NK-92 treated with Interleukin-12 subunit alpha and Interleukin-12 subunit beta, amount 100 ng/mL, for 24 hours (cell line): Measurements from ENCODE around the gene GHITM.
"Not testable (repeated sequence)": the region's sequence is repeated elsewhere in the genome, so short reads cannot be mapped to it uniquely, and the experiment has no call there.

Experiments used
- DNase-seq: peaks from one replicate; lab custom pipeline; 2025; lab: John Stamatoyannopoulos, UW

Gene GHITM

DNA sequence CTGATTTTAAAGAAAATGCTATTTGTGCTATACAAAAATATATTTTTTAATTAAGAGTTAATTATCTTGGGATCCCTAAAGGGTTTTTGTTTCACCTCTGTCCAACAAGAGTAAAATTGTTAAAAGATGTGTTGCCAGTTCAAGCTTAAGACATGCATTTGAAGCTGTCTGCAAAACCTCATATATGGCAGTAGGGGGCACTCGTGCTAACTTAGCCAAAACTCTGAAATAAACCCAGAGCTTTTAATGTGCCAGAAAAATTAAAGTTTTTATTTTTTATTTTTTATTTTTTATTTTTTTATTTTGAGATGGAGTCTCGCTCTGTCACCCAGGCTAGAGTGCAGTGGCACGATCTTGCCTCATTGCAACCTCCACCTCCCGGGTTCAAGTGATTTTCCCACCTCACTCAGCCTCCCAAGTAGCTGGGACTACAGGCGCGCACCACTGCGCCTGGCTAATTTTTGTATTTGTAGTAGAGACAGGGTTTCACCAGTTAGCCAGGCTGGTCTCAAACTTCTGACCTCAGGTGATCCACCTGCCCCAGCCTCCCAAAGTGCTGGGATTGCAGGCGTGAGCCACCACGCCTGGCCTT is 8.8 kb downstream of the GHITM start:
- DNase-seq = not testable (repeated sequence)

DNA sequence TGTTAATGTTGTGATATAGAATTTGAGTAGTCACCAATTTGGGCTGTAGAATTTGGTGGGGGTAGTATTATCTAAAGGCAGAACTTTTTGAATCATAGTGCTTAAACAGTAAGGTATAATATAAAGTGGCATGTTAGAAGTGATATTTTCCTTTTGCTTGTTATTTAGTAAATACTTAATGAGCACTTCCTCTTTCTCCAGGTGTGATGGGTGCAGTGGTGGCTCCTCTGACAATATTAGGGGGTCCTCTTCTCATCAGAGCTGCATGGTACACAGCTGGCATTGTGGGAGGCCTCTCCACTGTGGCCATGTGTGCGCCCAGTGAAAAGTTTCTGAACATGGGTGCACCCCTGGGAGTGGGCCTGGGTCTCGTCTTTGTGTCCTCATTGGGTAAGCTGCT is 10.5 kb downstream of the GHITM start:
- no peak for DNase-seq

DNA sequence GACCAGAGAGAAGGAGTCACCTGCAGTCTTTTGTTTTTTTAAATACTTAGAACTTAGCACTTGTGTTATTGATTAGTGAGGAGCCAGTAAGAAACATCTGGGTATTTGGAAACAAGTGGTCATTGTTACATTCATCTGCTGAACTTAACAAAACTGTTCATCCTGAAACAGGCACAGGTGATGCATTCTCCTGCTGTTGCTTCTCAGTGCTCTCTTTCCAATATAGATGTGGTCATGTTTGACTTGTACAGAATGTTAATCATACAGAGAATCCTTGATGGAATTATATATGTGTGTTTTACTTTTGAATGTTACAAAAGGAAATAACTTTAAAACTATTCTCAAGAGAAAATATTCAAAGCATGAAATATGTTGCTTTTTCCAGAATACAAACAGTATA is 13.5 kb downstream of the GHITM start:
- DNase-seq = no peak

DNA sequence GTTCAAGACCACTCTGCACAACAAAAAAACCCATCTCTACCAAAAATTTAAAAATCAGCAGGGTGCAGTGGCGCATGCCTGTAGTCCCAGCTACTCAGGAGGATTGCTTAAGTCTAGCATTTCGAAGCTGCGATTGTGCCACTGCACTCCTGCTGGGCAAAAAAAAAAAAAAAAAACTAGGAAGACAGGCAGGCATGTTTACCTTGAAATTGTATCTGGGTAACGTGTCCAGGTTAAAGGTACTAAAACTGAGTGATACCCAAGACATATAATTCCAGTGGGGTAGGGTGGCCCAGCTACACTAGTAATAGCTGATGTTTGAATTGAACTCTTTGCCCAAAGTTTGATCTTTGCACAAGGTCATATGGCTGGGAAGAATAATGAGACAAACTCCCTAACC is 16.2 kb downstream of the GHITM start:
- DNase-seq = no peak

DNA sequence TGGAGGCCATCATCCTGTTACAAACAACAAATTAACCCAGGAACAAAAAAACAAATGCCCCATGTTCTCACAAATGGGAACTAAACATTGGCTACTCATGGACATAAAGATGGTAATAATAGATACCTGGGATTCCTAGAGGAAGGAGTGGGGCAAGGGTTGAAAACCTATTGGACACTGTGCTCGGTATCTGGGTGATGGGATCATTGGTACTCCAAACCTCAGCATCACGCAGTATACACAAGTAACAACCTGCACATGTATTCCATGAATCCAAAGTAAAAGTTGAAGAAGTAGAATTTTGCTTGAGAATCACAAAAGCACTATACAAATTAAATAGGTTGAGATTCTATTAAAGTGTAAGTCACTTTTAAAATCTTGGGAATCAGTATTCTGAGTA is 16.7 kb downstream of the GHITM start:
- no peak for DNase-seq

DNA sequence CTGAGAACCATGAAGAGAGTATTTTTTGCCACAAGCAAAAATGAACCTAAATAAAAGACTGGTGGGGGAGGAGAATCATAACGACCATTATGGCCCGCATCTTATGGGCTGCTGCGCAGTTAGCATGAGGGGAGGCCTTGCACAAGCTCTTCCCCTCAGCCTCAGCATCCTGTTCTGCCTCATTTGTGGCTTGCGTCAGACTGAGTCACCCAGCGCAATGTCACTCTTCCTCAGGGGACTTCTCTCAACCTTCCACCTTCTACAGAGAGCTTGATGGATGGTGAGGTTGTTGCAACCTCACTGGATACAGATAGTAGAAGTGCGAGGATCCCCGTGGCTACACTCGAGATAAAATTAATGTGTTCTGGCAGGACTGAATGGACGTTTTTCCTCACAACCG is 17.5 kb downstream of the GHITM start:
- DNase-seq = peak; percentile 83

DNA sequence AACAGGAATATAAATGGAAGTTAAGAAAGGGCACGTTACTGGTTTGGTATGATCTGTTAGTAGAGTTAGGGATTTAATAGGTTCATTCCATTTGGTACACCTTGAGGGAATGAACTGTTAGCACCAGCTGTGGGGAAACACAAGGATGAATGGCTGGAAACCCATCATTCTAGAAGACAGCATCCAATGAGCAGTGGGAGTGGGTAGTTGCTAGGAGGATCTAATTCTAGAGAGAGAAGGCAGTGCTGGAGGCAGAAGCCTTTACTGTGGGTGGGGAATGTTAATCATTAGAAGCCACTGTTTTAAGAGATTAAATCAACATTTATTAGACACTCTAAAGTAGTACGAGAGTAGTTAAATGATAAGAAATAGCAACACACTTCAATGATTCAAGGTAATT is 18.8 kb downstream of the GHITM start:
- DNase-seq = no peak

DNA sequence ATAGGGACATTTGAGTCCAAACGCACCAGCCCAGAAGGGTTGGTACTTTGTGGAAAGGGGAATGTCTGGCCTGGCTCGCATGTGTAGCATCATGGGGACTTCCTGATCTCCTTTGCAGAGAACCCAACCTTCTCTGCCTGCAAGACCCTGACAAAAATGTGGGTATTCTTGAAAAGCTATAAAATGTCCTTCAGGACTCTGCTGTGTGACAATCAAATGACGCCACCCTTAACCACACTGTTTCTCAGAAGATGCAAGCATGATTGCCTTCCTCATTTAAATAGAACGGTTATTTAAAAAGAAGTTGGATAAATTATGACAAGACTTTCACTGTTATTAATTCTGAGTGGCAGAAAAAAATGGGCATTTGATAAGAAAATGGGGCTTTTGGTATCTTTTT is 19.2 kb downstream of the GHITM start:
- no peak for DNase-seq

DNA sequence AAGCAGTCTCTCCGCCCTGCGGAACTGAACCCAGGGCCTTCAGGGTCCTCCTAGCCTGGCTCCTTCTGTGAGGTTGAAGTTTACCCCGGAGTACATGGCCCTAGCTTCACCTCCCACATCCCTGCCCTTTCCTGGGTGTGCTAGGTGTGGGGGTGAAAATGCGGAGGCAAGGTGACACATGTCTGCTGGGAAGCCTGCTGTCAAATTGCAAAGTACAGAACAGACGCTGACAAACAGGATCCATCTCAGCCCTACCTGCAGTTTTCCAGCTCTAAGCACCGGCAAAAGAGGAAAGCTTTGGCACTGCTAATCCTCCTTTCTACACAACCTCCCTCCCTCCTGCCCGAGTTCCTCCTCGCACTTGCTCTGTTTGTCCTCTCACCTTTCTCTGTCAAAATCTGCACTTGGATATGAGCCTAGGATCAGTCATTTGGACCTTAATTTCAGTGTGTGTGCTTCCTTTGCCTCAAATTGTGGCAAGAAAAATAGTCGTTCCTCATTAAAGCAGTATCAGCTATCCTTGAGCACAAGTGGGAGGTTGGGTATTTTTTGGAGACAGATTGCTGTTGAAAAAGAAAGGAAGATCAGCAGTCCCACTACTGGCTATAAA is 19.9 kb downstream of the GHITM start:
- no peak for DNase-seq

DNA sequence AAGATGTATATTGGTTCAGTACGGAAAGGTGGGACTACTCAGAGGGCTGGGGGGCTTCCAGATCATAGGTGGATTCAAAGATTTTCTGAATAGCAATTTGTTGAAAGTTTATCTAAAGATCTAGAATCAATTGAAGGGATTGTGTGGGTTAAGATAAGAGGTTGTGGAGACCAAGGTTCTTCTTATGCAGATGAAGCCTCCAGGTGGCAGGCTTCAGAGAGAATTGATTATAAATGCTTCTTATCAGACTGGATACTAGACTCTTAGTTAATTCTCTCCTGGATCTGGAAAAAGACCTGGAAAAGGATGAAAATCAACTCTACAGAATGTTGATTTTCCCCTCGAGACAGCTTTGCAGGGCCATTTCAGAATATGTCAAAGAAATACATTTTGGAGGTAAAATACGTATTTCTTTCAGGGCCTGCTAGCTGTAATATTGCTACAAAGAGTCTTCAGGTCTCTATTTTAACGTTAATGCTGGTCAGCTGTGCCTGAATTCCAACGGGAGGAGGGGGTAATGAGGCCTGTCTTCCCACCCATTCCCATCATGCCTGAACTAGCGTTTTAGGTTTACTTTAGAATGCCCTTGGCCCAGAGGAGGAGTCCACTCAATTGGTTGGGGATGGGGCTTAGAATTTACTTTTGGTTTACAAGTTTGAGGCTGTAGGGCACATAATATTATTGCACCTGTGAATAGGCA is 21.5 kb downstream of the GHITM start:
- no peak for DNase-seq

DNA sequence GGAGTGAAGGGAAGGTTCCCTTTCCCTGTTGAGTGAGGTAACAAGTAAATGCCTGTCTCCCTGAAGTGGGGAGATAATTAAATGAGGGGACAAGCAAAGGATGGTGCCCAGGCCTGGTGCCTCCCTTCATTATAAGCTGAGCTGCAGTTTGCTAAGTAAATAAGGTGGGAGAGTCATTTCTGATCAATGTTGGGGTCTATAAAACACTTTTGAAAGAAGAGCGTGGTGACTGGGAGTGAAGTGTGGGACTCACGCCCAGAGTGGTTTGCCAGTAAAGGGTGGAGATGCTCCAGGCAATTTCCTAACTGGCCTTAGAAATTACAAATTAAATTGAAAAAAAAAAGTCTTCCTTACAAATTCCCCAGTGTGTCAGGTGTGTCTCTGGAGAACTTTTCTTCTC is 24.7 kb downstream of the GHITM start:
- DNase-seq = no peak

DNA sequence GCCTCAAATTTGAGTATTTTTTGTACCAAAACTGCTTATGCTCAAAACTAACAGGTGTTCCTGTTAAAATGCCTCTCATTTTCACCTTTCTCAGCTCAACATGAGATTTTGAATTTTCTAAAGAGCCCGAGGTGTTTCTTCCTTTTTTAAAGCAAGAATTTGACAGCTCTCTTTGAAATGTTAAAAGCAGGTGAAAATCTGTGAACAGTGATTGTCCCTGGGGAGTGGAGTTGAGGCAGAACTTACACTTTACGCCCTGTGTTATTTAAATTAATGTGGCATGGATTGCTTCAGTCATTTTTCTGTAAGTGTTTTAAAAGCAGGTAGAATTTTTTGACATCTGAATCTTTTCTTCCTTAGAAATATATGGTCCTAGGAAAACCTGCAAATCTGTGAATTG is 25.1 kb downstream of the GHITM start:
- DNase-seq = no peak

DNA sequence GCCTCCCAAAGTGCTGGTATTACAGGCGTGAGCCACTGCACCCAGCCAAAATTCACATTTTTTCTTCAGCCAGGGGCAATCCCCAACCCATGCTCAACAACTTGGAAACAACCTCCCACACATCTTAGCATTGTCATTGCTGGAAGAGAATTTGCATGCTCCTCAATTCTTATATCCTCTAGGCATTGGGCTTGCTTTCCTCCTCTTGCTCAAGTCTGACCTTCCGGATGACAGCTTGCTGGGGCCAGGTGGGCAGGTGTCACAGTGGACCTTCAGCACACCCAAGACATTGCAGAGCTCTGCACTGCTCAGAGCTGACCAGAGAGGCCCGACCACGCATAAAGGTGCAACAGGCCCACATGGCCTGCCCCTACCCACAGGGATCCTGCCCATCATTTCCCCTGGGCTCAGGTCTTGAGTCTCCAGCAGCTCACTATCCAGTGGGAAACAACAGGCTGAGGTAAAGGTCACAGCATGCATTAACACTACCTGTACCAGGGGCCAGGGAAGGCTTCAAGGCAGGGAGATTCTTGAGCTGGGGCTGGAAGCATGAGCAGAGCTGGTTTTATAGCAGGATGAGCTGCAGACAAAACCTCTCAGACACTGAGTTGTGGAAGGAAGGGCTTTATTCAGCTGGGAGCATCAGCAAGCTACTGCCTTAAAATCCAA is 27.4 kb downstream of the GHITM start:
- DNase-seq = no peak

DNA sequence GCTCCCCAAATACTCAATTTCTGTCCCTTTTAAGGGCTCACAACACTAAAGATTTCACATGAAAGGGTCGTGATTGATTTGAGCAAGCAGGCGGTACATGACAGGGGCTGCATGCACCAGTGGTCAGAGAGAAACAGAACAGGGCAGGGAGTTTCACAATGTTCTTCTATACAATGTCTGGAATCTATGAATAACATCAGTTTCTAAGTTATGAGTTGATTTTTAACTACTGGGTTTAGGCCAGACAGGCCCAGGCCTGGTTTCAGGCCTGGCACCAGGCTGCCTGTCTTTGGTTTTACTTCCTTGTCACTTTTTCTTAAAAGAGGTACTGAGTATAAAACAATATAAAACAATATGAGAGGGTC is 28.0 kb downstream of the GHITM start:
- not testable (repeated sequence) for DNase-seq

DNA sequence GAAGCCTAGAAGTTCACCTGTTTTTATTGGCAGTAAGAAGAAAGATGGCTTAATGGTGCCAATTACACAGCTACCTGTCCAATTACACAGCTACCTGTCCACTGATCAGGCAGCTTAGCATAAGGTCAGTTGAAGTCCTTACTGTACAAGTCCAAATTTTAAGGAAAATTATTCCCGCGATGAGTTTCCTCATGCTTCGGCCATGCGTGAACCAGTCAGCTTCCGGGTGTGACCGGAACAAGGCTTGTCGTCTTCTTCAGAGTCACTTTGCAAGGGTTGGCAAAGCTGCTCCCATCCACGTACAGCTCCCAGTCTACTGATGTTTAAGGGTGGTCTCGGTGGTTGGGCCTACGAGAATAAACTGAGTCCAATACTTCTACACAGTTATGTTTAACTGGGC is 29.1 kb downstream of the GHITM start:
- DNase-seq = not testable (repeated sequence)

DNA sequence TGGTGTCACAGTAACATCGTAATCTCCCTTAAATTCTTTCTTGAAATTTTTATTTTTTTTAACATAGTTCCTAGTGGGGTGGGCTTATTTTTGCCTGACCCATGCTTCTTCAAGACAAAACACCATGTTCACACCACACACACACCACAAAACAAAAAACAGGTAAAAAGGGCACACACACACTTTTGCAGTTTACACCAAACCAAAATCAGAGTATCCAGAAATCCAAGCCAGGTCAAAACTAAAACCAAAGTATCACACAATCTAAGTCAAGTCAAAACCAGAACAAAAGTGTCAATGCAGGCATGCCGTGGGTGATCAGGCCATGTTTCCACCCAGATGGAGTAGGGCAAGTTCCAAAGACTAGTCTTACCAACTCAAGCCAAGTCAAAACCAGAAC is 31.9 kb downstream of the GHITM start:
- DNase-seq = not testable (repeated sequence)

DNA sequence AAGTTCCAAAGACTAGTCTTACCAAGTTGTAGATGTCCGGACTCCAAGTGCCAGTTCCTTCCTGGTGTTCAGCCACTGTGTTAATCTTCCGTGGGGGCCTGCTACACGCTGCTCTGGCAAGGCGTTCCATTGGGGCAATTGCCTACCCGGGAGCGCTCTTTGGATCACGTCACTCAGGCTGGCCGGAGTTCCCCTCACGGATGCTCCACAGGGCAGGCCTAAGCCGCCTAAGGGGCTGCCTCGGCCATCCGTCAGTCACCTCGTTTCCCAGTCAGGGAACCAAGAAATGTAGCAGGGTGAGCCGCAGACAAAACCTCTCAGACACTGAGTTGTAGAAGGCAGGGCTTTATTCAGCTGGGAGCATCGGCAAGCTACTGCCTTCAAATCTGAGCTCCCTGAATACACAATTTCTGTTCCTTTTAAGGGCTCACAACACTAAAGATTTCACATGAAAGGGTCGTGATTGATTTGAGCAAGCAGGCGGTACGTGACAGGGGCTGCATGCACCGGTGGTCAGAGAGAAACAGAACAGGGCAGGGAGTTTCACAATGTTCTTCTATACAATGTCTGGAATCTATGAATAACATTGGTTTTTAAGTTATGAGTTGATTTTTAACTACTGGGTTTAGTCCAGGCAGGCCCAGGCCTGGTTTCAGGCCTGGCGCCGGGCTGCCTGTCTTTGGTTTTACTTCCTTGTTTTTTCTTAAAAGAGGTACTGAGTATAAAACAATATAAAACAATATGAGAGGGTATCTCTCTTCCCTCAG is 32.6 kb downstream of the GHITM start:
- DNase-seq = not testable (repeated sequence)

DNA sequence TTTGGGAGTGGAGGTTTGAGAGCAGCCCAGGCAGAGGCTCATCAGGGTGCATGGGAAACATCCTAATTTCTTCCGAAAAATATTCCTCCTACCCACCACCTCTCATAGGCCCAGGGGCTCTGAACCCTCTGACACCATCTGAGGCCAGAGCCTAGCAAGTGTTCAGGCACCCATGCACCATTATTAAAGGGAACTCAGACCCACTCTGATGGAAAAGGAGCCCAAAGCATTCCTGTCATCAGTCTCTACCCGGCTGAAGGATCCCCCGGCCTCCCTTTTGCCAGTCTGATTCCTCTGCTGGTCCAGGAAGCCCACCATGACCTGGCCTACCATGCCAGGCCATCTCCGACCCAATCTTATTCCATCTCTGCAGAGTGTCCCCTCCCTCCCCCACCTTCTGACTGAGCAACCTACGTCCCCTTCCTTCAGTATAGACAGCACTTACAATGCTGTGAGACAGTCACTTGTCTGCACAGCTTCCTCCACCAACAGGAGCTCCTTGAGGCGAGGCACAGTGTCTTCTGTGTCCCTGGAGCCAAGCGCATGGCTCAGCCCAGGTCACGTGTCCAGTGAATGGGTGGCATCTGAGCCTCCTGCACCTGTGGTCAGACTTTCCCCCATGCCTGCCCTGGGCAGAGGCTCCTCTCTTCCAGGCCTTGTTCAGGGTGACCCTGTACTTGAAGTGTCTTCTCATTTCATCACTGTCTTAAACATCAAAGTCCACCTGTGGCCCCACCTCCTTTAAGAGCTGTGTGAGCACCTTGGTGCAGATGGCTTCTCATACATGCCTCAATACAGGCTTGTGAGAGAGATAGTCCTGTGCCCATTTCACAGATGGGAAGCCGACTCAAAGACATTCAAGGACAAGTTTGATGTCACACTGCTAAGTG is 33.4 kb downstream of the GHITM start:
- DNase-seq = no peak

DNA sequence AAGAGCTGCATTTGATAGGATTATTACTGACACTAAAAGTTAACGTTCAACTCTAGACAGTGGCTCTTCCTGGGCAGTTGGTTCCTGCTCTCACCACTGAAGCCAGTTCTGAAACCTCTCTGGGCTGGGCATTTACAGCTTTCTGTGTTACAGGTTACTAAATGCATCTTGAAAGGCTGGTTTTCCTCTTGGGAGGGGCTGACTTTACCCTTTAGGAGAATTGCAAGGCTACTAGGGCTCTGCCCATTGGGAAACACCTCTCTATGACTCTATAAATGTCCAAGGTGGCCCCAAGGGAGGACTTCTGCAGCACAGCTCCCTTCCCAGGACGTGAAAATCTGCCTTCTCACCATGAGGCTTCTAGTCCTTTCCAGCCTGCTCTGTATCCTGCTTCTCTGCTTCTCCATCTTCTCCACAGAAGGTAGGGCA is 34.2 kb downstream of the GHITM start, which contains the start of gene GPR15LG:
TSS of gene GPR15LG (plus strand) at position 301 of the 429 bp plus-strand sequence. CDS start at position 352, 51 bp downstream.
- DNase-seq = no peak

DNA sequence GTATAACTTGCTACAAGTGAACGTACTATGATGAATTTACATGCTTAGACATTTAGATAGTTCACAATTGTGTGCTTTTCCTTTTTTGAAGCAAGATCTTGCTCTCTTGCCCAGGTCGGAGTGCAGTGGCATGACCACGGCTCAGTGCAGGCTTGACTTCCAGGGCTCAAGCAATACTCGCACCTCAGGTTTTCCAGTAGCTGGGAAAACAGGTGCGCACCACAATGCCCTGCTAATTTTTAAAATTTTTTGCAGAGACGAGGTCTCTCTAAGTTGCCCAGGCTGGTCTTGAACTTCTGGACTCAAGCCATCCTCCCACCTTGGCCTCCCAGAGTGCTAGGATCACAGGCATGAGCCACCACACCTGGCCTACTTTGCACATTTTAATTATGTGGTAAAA is 36.1 kb downstream of the GHITM start:
- DNase-seq = no peak

DNA sequence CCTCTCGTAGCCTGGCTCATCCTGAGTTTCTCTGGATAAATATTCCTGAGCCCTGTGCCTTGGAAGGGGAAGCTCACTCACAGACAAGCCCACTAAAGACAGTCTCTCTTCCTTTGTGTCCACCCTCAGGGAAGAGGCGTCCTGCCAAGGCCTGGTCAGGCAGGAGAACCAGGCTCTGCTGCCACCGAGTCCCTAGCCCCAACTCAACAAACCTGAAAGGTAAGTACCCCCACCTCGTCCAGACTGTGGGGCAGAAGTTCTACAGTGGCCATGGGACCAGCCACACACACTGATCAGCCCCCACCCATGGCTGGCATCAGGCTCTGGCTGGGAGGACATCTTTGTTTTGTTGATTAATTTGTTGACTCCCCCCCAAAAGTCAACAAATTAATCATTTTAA is 37.0 kb downstream of the GHITM start:
- DNase-seq = no peak
